Gastroesophageal sphincter (tissue), 3 donors: ENCODE measurements around the gene SZT2.
"Not testable (repeated sequence)": the region's sequence is repeated elsewhere in the genome, so short reads cannot be mapped to it uniquely, and the experiment has no call there.

Experiments
- EP300 ChIP-seq: sonication (generic); formaldehyde crosslinking; IDR thresholded peaks from one replicate; pipeline ENCODE4 v1.6.1; 2017; ENCODE audit warnings: antibody characterized with exemption, mild to moderate bottlenecking
- POLR2A ChIP-seq, 2 donors: fragments of 450-650 bp; IDR thresholded peaks; one replicate each; pipeline ENCODE4 v1.6.1; 2017; ENCODE audit warnings: antibody characterized with exemption in 2 of 2, mild to moderate bottlenecking in 2 of 2, moderate library complexity in 1 of 2
- POLR2AphosphoS5 ChIP-seq: sonication (generic); formaldehyde crosslinking; IDR thresholded peaks from one replicate; pipeline ENCODE4 v1.6.1; 2017; ENCODE audit warnings: antibody characterized with exemption
- TF ChIP-seq, protein P1 (sequence below), 4 experiments: fragments of 200-600 bp in 2 of 4; fragments of 450-650 bp in 2 of 4; sonication (generic) in 1 of 4; IDR thresholded peaks; one replicate each; pipeline ENCODE4 v1.5.1; 2017 to 2019; ENCODE audit warnings: antibody characterized with exemption in 4 of 4, mild to moderate bottlenecking in 2 of 4, moderate library complexity in 2 of 4

DNA sequence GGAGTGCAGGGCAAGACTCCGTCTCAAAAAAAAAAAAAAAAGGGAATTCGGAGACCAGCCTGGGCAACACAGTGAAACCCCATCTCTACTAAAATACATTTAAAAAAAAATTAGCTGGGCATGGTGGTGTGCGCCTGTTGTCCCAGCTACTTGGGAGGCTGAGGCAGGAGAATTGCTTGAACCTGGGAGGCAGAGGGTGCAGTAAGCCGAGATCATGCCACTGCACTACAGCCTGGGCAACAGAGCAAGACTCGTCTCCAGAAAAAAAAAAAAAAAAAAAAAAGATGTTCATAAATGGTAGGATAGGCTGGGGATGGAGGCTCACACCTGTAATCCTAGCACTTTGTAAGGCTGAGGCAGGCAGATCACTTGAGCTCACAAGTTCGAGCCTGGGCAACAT, 19.9 kb upstream of the SZT2 start:
- TF ChIP-seq, protein P1, sequence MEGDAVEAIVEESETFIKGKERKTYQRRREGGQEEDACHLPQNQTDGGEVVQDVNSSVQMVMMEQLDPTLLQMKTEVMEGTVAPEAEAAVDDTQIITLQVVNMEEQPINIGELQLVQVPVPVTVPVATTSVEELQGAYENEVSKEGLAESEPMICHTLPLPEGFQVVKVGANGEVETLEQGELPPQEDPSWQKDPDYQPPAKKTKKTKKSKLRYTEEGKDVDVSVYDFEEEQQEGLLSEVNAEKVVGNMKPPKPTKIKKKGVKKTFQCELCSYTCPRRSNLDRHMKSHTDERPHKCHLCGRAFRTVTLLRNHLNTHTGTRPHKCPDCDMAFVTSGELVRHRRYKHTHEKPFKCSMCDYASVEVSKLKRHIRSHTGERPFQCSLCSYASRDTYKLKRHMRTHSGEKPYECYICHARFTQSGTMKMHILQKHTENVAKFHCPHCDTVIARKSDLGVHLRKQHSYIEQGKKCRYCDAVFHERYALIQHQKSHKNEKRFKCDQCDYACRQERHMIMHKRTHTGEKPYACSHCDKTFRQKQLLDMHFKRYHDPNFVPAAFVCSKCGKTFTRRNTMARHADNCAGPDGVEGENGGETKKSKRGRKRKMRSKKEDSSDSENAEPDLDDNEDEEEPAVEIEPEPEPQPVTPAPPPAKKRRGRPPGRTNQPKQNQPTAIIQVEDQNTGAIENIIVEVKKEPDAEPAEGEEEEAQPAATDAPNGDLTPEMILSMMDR (IDR thresholded peaks at IDR 0.05), result not testable (repeated sequence)
- TF ChIP-seq EP300; POLR2A (IDR thresholded peaks at IDR 0.05); POLR2AphosphoS5: not testable (repeated sequence)
